Natural killer cell (primary cell): Measurements from ENCODE around the gene BBS1. TPM values are rescaled to one million over a fixed set of nuclear protein-coding genes. Genes with fewer than 3 reads are reported as not detected.

Experiments
- ATAC-seq, 3 donors: fragments of 150-1000 bp in 2 of 3; fragments of 200-7000 bp in 1 of 3; cut with Tn5 transposase; 1 replicate in 1 of 3; 2 replicates in 2 of 3; pipeline ENCODE4 v1.10.0; 2021; ENCODE audit warnings: mild to moderate bottlenecking in 2 of 3, moderate library complexity in 2 of 3
- DNase-seq, 2 donors: peaks; one replicate each; pipeline versions ENCODE4 v3.0.0 to v3.0.0-alpha.2; 2013 to 2021; ENCODE audit warnings: mixed read lengths in 1 of 2
- H3K27ac ChIP-seq: one replicate; pipeline ENCODE4 v1.5.1; 2013; ENCODE audit warnings: mild to moderate bottlenecking, low read length
- H3K27me3 ChIP-seq: one replicate; pipeline ENCODE4 v1.6.1; 2013; ENCODE audit warnings: low read length; ENCODE audit not compliant: control insufficient read depth, insufficient read depth
- H3K36me3 ChIP-seq: one replicate; pipeline ENCODE4 v1.6.1; 2013; ENCODE audit warnings: low read length; ENCODE audit not compliant: control insufficient read depth, insufficient read depth
- H3K4me1 ChIP-seq: one replicate; pipeline ENCODE4 v1.6.1; 2013; ENCODE audit warnings: low read length; ENCODE audit not compliant: control insufficient read depth, insufficient read depth
- H3K4me3 ChIP-seq: one replicate; pipeline ENCODE4 v1.5.1; 2013; ENCODE audit warnings: low read length
- H3K9me3 ChIP-seq: one replicate; pipeline ENCODE4 v1.6.1; 2013; ENCODE audit warnings: low read length; ENCODE audit not compliant: control insufficient read depth, insufficient read depth
- H3K27ac Mint-ChIP-seq, 2 donors: one replicate each; pipeline ENCODE4 v1.8.0; 2022; ENCODE audit warnings: mild to moderate bottlenecking in 2 of 2, mixed read lengths in 2 of 2, moderate library complexity in 1 of 2
- H3K27me3 Mint-ChIP-seq, 2 donors: one replicate each; pipeline ENCODE4 v1.8.0; 2022; ENCODE audit warnings: low read depth in 2 of 2, mixed read lengths in 2 of 2
- H3K36me3 Mint-ChIP-seq: one replicate; pipeline ENCODE4 v1.8.0; 2022; ENCODE audit warnings: mixed read lengths
- H3K4me1 Mint-ChIP-seq, 2 donors: one replicate each; pipeline ENCODE4 v1.8.0; 2022; ENCODE audit warnings: mixed read lengths in 2 of 2
- H3K4me3 Mint-ChIP-seq: one replicate; pipeline ENCODE4 v1.8.0; 2022; ENCODE audit warnings: mild to moderate bottlenecking, moderate library complexity, mixed read lengths
- H3K9me3 Mint-ChIP-seq, 2 donors: one replicate each; pipeline ENCODE4 v1.8.0; 2022; ENCODE audit warnings: mixed read lengths in 2 of 2
- WGBS: methylation state at CpG from one replicate; pipeline ENCODE4 v1.1.7; 2013; ENCODE audit warnings: missing lambda C conversion rate; ENCODE audit not compliant: insufficient coverage; 5-methylcytosine and 5-hydroxymethylcytosine counted together
- intact Hi-C: fragments of 100-400 bp; cut with micrococcal nuclease; formaldehyde crosslinking; loops from one replicate; pipeline ENCODE4 v1.14.2; 2022
- total RNA-seq, 4 donors: library from RNA; stranded (reverse); fragments of 120-200 nt in 1 of 4; gene quantifications; one replicate each; pipeline versions ENCODE4 v1.2.3 to v1.2.4, GENCODE V29; 2013 to 2022
- TF ChIP-seq, protein P1 (sequence below): fragments of 200-600 bp; IDR thresholded peaks from one replicate; pipeline ENCODE4 v1.8.0; 2022; ENCODE audit warnings: antibody characterized with exemption

The BBS1 gene
- total RNA-seq, 3 donors from 2014 or later (not counting 1 experiment from before 2014, with no cell fraction given), result 12.5 to 22.5 (median 18.1) TPM

DNA sequence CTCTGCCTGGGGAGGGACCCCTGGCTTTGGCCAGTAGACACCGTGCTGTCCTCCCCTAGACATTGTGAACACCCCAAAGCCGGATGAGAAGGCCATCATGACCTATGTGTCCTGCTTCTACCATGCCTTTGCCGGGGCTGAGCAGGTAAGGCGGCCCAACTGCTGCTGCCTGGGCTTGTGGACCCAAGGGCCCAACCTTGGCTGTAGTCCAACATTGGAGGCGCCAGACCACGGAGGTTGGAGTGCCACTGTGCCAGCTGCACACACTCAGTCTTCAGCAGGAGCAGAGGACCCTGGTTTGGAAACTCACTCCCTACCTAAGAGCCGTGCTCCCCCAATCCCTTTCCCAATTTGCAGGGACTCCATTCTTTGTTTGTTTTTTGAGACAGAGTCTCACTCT, 45.7 kb downstream of the BBS1 start:
- Mint-ChIP-seq H3K9me3 (no peaks in the 10 kb centered on the region), H3K36me3 (no peaks in the 10 kb centered on the region), H3K4me1 (no peaks in the 10 kb centered on the region), H3K27ac (no peak overlapping the region), H3K4me3 (no peak overlapping the region), H3K27me3 (peaks cover 0 to 7% of the 10 kb centered on the region in 2 donors)
- no peak overlapping the region for H3K4me3 ChIP-seq
- H3K4me1 ChIP-seq, result peaks cover 8% of the 10 kb centered on the region
- no peak for ATAC-seq
- intact Hi-C loops, result no loop called here
- H3K27me3 ChIP-seq, result peaks cover 2% of the 10 kb centered on the region
- H3K27ac ChIP-seq, result no peak overlapping the region
- TF ChIP-seq, protein P1, sequence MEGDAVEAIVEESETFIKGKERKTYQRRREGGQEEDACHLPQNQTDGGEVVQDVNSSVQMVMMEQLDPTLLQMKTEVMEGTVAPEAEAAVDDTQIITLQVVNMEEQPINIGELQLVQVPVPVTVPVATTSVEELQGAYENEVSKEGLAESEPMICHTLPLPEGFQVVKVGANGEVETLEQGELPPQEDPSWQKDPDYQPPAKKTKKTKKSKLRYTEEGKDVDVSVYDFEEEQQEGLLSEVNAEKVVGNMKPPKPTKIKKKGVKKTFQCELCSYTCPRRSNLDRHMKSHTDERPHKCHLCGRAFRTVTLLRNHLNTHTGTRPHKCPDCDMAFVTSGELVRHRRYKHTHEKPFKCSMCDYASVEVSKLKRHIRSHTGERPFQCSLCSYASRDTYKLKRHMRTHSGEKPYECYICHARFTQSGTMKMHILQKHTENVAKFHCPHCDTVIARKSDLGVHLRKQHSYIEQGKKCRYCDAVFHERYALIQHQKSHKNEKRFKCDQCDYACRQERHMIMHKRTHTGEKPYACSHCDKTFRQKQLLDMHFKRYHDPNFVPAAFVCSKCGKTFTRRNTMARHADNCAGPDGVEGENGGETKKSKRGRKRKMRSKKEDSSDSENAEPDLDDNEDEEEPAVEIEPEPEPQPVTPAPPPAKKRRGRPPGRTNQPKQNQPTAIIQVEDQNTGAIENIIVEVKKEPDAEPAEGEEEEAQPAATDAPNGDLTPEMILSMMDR, result no peak
- no peak for DNase-seq
- no peaks in the 10 kb centered on the region for H3K36me3 ChIP-seq
- H3K9me3 ChIP-seq, result no peaks in the 10 kb centered on the region
- 83% methylated on average over 7 of the region's 7 CpGs for WGBS

DNA sequence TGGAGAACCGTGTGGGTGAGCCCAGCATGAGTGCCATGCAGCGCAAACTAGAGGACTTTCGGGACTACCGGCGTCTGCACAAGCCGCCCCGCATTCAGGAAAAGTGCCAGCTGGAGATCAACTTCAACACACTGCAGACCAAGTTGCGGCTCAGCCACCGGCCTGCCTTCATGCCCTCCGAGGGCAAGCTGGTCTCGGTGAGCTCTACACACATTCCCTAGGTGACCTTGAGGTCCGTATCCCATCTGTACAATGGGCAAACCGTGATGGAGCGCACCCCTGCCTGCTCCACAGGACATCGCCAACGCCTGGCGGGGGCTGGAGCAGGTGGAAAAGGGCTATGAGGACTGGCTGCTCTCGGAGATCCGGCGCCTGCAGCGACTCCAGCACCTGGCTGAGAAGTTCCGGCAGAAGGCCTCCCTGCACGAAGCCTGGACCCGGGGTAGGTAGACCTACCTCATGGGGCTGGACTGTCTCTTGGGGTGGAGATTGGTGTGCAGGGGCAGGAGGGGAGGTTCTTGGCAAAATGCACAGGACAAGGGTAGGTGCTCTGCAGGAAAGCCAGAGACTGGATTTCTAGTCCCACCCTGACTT, 47.4 kb downstream of the BBS1 start:
- intact Hi-C loops, result no loop called here
- WGBS, result 93% methylated on average over 24 of the region's 24 CpGs

DNA sequence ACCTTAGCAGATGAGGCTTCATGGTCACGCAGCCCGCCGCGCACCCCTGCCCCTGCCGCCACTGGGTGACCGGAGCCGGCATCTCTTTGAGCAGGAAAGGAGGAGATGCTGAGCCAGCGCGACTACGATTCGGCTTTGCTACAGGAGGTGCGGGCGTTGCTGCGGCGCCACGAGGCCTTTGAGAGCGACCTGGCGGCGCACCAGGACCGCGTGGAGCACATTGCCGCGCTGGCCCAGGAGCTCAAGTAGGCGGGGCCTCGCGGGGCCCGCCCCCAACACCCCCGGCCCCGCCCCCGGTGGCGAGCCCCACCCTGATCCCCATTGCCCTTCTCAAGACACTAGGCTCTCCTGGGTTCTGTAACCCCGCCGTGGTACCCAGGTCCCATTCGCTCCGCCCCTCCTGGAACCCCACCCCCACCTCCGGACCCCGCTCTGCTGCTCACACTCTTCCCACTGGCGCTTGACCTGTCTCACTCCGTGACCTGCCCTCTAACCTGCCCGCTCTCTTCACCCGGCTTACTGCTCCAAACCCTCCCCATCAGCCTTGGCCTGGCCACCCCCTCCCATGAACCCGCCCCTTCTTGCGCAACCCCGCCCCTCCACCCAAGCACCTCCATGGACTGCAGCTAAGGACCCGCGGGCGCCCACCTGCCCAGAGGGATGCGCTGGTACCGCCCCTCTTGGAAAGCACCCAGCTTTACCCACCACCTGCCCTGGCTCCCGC, 48.9 kb downstream of the BBS1 start:
- Histone ChIP-seq H3K36me3 (no peaks in the 10 kb centered on the region), H3K27ac (no peak overlapping the region), H3K27me3 (peaks cover 2% of the 10 kb centered on the region), H3K9me3 (no peaks in the 10 kb centered on the region), H3K4me3 (no peak overlapping the region), H3K4me1 (peaks cover 8% of the 10 kb centered on the region)
- Mint-ChIP-seq H3K9me3 (no peaks in the 10 kb centered on the region), H3K4me1 (no peaks in the 10 kb centered on the region), H3K27ac (no peak overlapping the region), H3K4me3 (no peak overlapping the region), H3K36me3 (no peaks in the 10 kb centered on the region), H3K27me3 (peaks cover 0 to 7% of the 10 kb centered on the region in 2 donors)
- DNase-seq, result peak in 1 of 2 donors; percentile 62
- intact Hi-C loops, result no loop called here
- TF ChIP-seq, protein P1, result no peak
- peak in 2 of 3 donors; percentile 87 to 89 for ATAC-seq
- WGBS, result 25% methylated on average over 46 of the region's 50 CpGs

More for the DNA sequence above, 47.4 kb downstream of the BBS1 start:
- Mint-ChIP-seq H3K4me1 (no peaks in the 10 kb centered on the region), H3K27me3 (peaks cover 0 to 7% of the 10 kb centered on the region in 2 donors), H3K9me3 (no peaks in the 10 kb centered on the region), H3K27ac (no peak overlapping the region), H3K36me3 (no peaks in the 10 kb centered on the region), H3K4me3 (no peak overlapping the region)
- ATAC-seq (no peak), DNase-seq (no peak)
- Histone ChIP-seq H3K36me3 (no peaks in the 10 kb centered on the region), H3K27ac (no peak overlapping the region), H3K9me3 (no peaks in the 10 kb centered on the region), H3K27me3 (peaks cover 2% of the 10 kb centered on the region), H3K4me1 (peaks cover 8% of the 10 kb centered on the region), H3K4me3 (no peak overlapping the region)
- TF ChIP-seq, protein P1, result no peak
